PFSK-1 (cell line): ENCODE results near the gene GDPD4. TPM values are rescaled to one million over a fixed set of nuclear protein-coding genes. Genes with fewer than 3 reads are reported as not detected.

Source experiments
- FOXP2 ChIP-seq: optimal IDR thresholded peaks from 2 replicates; pipeline ENCODE3; 2011; ENCODE audit warnings: borderline replicate concordance, control low read depth, inconsistent platforms; ENCODE audit not compliant: insufficient read depth; ENCODE audit errors: extremely low read length, extremely low read depth
- POLR2AphosphoS5 ChIP-seq: IDR thresholded peaks from 2 replicates; pipeline ENCODE4 v1.6.1; 2012; ENCODE audit warnings: low read depth, mild to moderate bottlenecking, control low read depth, low read length, moderate library complexity
- SIN3A ChIP-seq: IDR thresholded peaks from 2 replicates; pipeline ENCODE4 v1.6.1; 2012; ENCODE audit warnings: mild to moderate bottlenecking, low read length, moderate library complexity, borderline replicate concordance; ENCODE audit not compliant: insufficient read depth
- TAF1 ChIP-seq: IDR thresholded peaks from 2 replicates; pipeline ENCODE4 v1.6.1; 2012; ENCODE audit warnings: low read length, control low read depth, borderline replicate concordance; ENCODE audit not compliant: insufficient read depth
- polyA plus RNA-seq: library from polyadenylated mRNA; unstranded; fragments of >200 nt; gene quantifications from one replicate; pipeline ENCODE4 v1.2.1, GENCODE V29; 2012; ENCODE audit warnings: low read depth, missing spikeins; ENCODE audit not compliant: insufficient read length
- TF ChIP-seq, protein P1 (sequence below), 2 experiments: IDR thresholded peaks; 2 replicates each; pipeline versions ENCODE4 v1.6.1 to v1.8.0; 2011 to 2012; ENCODE audit warnings: low read depth in 2 of 2, low read length in 2 of 2, control low read depth in 1 of 2, inconsistent platforms in 1 of 2, mild to moderate bottlenecking in 1 of 2, moderate library complexity in 1 of 2; ENCODE audit not compliant: insufficient read depth in 1 of 2

GDPD4 gene, protein sequence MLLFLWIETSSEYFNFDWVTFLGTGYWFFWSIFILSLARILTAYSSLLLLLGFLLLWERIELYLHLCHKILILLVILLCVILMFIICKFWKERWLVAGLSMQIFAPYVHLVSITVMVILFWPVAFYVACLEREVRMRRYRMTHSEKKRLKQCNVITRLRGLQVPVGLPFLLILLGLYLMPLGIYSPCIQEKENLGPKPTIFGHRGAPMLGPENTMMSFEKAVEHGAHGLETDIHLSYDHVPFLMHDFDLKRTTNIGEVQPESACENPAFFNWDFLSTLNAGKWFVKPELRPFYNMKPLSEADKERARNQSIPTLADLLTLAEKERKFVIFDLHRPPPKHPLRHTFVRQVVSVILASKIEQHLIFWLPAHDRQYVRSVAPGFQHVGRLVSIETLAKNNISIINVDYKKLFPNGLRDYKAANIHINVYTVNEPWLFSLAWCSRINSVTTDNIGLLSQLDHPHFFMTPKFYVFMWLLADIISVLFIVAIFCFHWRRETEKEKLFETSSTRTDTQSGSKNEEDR
- polyA plus RNA-seq = not detected

DNA sequence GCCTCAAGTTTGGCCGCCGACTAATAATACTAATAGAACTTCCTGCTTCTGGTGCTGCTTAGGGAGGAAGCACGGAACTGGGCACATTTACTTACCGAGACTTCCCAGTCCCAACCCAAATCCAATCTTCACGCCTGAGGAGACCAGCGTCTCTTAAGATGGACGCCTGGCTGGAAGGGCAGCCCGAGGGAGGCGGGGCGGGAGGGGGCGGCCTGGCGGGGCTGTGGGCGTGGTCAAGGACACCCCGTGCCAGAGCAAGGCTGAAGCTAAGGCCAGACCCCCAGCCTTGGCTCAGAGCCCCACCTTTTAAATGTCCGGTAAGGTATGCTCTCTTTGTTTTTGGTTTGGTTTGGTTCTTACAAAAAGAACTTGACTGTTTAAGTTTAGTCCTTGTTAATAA lies at the start of gene GDPD4:
Gene GDPD4 (minus strand): TSS at position 177 of the 400 bp plus-strand sequence. CDS start 16,549 bp downstream, outside the sequence.
- TF ChIP-seq SIN3A (no peak), FOXP2 (no peak), TAF1 (no peak), POLR2AphosphoS5 (no peak)
- TF ChIP-seq, protein P1, sequence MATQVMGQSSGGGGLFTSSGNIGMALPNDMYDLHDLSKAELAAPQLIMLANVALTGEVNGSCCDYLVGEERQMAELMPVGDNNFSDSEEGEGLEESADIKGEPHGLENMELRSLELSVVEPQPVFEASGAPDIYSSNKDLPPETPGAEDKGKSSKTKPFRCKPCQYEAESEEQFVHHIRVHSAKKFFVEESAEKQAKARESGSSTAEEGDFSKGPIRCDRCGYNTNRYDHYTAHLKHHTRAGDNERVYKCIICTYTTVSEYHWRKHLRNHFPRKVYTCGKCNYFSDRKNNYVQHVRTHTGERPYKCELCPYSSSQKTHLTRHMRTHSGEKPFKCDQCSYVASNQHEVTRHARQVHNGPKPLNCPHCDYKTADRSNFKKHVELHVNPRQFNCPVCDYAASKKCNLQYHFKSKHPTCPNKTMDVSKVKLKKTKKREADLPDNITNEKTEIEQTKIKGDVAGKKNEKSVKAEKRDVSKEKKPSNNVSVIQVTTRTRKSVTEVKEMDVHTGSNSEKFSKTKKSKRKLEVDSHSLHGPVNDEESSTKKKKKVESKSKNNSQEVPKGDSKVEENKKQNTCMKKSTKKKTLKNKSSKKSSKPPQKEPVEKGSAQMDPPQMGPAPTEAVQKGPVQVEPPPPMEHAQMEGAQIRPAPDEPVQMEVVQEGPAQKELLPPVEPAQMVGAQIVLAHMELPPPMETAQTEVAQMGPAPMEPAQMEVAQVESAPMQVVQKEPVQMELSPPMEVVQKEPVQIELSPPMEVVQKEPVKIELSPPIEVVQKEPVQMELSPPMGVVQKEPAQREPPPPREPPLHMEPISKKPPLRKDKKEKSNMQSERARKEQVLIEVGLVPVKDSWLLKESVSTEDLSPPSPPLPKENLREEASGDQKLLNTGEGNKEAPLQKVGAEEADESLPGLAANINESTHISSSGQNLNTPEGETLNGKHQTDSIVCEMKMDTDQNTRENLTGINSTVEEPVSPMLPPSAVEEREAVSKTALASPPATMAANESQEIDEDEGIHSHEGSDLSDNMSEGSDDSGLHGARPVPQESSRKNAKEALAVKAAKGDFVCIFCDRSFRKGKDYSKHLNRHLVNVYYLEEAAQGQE (IDR thresholded peaks at IDR 0.05; ENCODE audit: insufficient read depth in 1 of 2, low read depth in 2 of 2, low read length in 2 of 2) = no peak

DNA sequence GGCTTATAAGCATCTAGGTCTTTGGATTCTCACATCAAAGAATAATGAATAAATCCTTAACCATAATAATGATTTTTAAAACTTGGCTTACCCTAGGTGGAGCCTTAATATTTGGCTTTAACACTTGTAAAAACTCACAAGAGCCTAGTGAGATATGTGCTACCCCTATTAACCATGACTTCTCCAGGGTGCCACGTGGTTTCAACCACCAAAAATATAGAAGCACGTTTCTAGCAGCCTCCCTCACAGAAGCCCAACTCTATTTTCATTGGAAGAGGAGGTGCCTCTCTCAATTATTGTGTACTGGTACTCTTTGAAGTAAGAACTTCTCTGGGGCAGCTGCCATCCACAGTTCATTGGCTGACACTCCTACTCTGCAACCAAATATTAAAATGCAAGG lies 46.5 kb upstream of the GDPD4 start:
- no peak for TF ChIP-seq POLR2AphosphoS5
- no peak for TF ChIP-seq TAF1
- TF ChIP-seq FOXP2 = no peak
- TF ChIP-seq SIN3A = no peak
- TF ChIP-seq, protein P1 (IDR thresholded peaks at IDR 0.05; ENCODE audit: insufficient read depth in 1 of 2, low read depth in 2 of 2, low read length in 2 of 2) = no peak

DNA sequence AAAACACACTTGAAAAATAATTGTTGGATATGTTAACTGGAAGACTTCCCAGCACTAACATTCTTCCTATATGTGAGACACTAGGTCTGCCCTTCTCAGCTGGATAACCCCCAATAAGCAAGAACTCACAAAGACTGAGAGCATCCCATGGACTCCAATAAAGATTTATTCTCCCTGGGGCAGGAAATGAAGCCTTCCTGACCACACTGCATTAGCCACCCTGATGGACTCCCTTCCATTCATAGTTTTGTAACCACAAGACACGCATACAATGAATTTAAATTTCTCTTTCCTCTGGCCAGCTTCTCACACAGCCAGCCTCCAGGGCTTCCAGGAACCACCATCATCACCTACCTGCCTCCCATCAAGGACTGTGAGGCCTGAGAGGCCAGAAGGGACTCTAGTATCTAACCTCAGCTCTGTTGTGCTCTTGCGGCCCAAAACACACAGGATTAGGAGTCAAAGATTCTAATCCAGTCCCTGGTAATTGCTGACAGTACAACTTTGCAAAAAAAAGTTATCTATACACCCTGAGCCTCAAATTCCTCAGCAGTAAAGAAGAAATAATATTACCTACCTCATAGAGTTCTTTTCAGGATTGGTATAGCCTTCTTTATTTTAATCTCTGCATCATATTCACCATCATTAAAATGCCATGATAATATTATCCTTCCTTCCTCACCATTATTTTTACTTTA lies 45.6 kb upstream of the GDPD4 start:
- TF ChIP-seq TAF1 (no peak), SIN3A (no peak), POLR2AphosphoS5 (no peak), FOXP2 (no peak)
- TF ChIP-seq, protein P1 (IDR thresholded peaks at IDR 0.05; ENCODE audit: insufficient read depth in 1 of 2, low read depth in 2 of 2, low read length in 2 of 2) = no peak

DNA sequence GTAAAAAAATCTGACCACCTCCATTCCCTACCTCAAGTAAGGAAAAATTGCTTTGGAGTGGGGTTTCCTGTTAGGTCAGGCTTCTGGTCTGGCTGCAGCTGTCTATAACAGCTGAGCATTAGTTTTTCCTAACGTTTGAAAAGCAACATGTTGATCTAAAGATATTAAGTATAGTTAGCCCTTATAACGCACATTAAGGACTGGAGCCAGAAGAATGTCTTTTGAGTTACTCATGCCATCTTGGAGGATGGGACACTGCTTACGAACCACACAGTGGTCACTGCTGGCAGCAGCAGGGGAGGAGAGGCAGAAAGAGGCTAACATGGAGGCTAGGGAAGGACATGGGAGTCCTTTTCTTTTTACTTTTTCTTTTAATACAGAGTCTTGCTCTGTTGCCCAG lies 44.1 kb upstream of the GDPD4 start:
- TF ChIP-seq, protein P1 (IDR thresholded peaks at IDR 0.05; ENCODE audit: insufficient read depth in 1 of 2, low read depth in 2 of 2, low read length in 2 of 2) = no peak
- TF ChIP-seq TAF1 (no peak), SIN3A (no peak), POLR2AphosphoS5 (no peak), FOXP2 (no peak)
